Activated naive CD4-positive, alpha-beta T cell treated with anti-CD3 and anti-CD28 coated beads, Interleukin-2, amount 10 ng/mL, durations not matched to agents 7 days and 5 days (primary cell): ENCODE data around the gene CDCP2.
"Not testable (repeated sequence)": the region's sequence is repeated elsewhere in the genome, so short reads cannot be mapped to it uniquely, and the experiment has no call there.

ENCODE experiments used
- CTCF ChIA-PET: fragments of 350-600 bp; sonication (Branson Sonifier 250); formaldehyde crosslinking; loops from one replicate; lab custom pipeline; 2021; ENCODE audit warnings: antibody characterized with exemption; lab: Charles Lee
- DNase-seq: peaks from one replicate; pipeline ENCODE4 v3.0.0-alpha.2; 2020
- H3K27ac Mint-ChIP-seq: one replicate; pipeline ENCODE4 v1.8.0; 2021; ENCODE audit warnings: mild to moderate bottlenecking, moderate library complexity, mixed read lengths
- H3K27me3 Mint-ChIP-seq: one replicate; pipeline ENCODE4 v1.8.0; 2021; ENCODE audit warnings: mild to moderate bottlenecking, mixed read lengths
- H3K36me3 Mint-ChIP-seq: one replicate; pipeline ENCODE4 v1.8.0; 2021; ENCODE audit warnings: mixed read lengths
- H3K4me1 Mint-ChIP-seq: one replicate; pipeline ENCODE4 v1.8.0; 2021; ENCODE audit warnings: mixed read lengths
- H3K4me3 Mint-ChIP-seq: one replicate; pipeline ENCODE4 v1.8.0; 2021; ENCODE audit warnings: mild to moderate bottlenecking, moderate library complexity, mixed read lengths
- H3K9me3 Mint-ChIP-seq: one replicate; pipeline ENCODE4 v1.8.0; 2021; ENCODE audit warnings: mixed read lengths

Gene CDCP2

GRCh38 chr1:54174106-54174505 is 21.3 kb upstream of the CDCP2 start:
- H3K4me3 Mint-ChIP-seq, result no peak overlapping the region
- no peak for DNase-seq
- H3K9me3 Mint-ChIP-seq, result no peaks in the 10 kb centered on the region
- H3K27ac Mint-ChIP-seq, result no peak overlapping the region
- no peaks in the 10 kb centered on the region for H3K36me3 Mint-ChIP-seq
- H3K4me1 Mint-ChIP-seq, result peaks cover 19% of the 10 kb centered on the region
- no peaks in the 10 kb centered on the region for H3K27me3 Mint-ChIP-seq
- CTCF ChIA-PET, result interaction anchor here (2.6 kb wide), 1 partner anchor 8 kb away, joined by 17 read pairs; no protein-coding TSS in a partner anchor

- no peak for DNase-seq
- Mint-ChIP-seq H3K36me3 (no peaks in the 10 kb centered on the region), H3K9me3 (no peaks in the 10 kb centered on the region), H3K4me1 (peaks cover 19% of the 10 kb centered on the region), H3K4me3 (no peak overlapping the region), H3K27ac (no peak overlapping the region), H3K27me3 (no peaks in the 10 kb centered on the region)
- CTCF ChIA-PET, result interaction anchor here (2.6 kb wide), 1 partner anchor 8 kb away, joined by 17 read pairs; no protein-coding TSS in a partner anchor
Observed at GRCh38 chr1:54173681-54174080, 20.9 kb upstream of the CDCP2 start.

- H3K36me3 Mint-ChIP-seq, result no peaks in the 10 kb centered on the region
- no peak overlapping the region for H3K27ac Mint-ChIP-seq
- no peak overlapping the region for H3K4me3 Mint-ChIP-seq
- H3K9me3 Mint-ChIP-seq, result no peaks in the 10 kb centered on the region
- CTCF ChIA-PET, result interaction anchor here (2.6 kb wide), 1 partner anchor 9 kb away, joined by 17 read pairs; no protein-coding TSS in a partner anchor
- DNase-seq, result no peak
- H3K4me1 Mint-ChIP-seq, result peaks cover 19% of the 10 kb centered on the region
- H3K27me3 Mint-ChIP-seq, result no peaks in the 10 kb centered on the region
Observed at GRCh38 chr1:54172614-54173599, 20.1 kb upstream of the CDCP2 start.

GRCh38 chr1:54171606-54172005 is 18.8 kb upstream of the CDCP2 start:
- Mint-ChIP-seq H3K4me3 (no peak overlapping the region), H3K4me1 (peaks cover 19% of the 10 kb centered on the region), H3K36me3 (no peaks in the 10 kb centered on the region), H3K27ac (no peak overlapping the region), H3K27me3 (no peaks in the 10 kb centered on the region), H3K9me3 (no peaks in the 10 kb centered on the region)
- no peak for DNase-seq
- CTCF ChIA-PET, result interaction anchor here (2.6 kb wide), 1 partner anchor 10 kb away, joined by 17 read pairs; no protein-coding TSS in a partner anchor

- CTCF ChIA-PET, result no interaction called here
- Mint-ChIP-seq H3K36me3 (no peaks in the 10 kb centered on the region), H3K9me3 (no peaks in the 10 kb centered on the region), H3K4me3 (no peak overlapping the region), H3K4me1 (peaks cover 19% of the 10 kb centered on the region), H3K27me3 (no peaks in the 10 kb centered on the region), H3K27ac (no peak overlapping the region)
- DNase-seq, result no peak
Observed at GRCh38 chr1:54171016-54171415, 18.2 kb upstream of the CDCP2 start.

GRCh38 chr1:54169068-54169467 is 16.3 kb upstream of the CDCP2 start:
- peaks cover 17% of the 10 kb centered on the region for H3K4me1 Mint-ChIP-seq
- no peak overlapping the region for H3K4me3 Mint-ChIP-seq
- DNase-seq, result no peak
- no peaks in the 10 kb centered on the region for H3K36me3 Mint-ChIP-seq
- no peaks in the 10 kb centered on the region for H3K27me3 Mint-ChIP-seq
- H3K9me3 Mint-ChIP-seq, result no peaks in the 10 kb centered on the region
- CTCF ChIA-PET, result no interaction called here
- H3K27ac Mint-ChIP-seq, result no peak overlapping the region

- no peak overlapping the region for H3K27ac Mint-ChIP-seq
- no peaks in the 10 kb centered on the region for H3K27me3 Mint-ChIP-seq
- no peaks in the 10 kb centered on the region for H3K9me3 Mint-ChIP-seq
- H3K4me3 Mint-ChIP-seq, result no peak overlapping the region
- DNase-seq, result no peak
- H3K4me1 Mint-ChIP-seq, result peaks cover 10% of the 10 kb centered on the region
- CTCF ChIA-PET, result interaction anchor here (2.0 kb wide), 1 partner anchor 14 kb away, joined by 6 read pairs; no protein-coding TSS in a partner anchor
- H3K36me3 Mint-ChIP-seq, result no peaks in the 10 kb centered on the region
Observed at GRCh38 chr1:54168206-54168965, 15.6 kb upstream of the CDCP2 start.

- CTCF ChIA-PET, result interaction anchor here (2.0 kb wide), 1 partner anchor 15 kb away, joined by 6 read pairs; no protein-coding TSS in a partner anchor
- no peaks in the 10 kb centered on the region for H3K36me3 Mint-ChIP-seq
Observed at GRCh38 chr1:54167422-54168139, 14.8 kb upstream of the CDCP2 start.

GRCh38 chr1:54166357-54166756 is 13.6 kb upstream of the CDCP2 start:
- H3K27ac Mint-ChIP-seq, H3K9me3 Mint-ChIP-seq, CTCF ChIA-PET, H3K4me3 Mint-ChIP-seq, H3K27me3 Mint-ChIP-seq, H3K36me3 Mint-ChIP-seq, DNase-seq, H3K4me1 Mint-ChIP-seq: not testable (repeated sequence)

More at GRCh38 chr1:54167422-54168139, 14.8 kb upstream of the CDCP2 start:
- no peaks in the 10 kb centered on the region for H3K27me3 Mint-ChIP-seq
- no peak overlapping the region for H3K4me3 Mint-ChIP-seq
- peaks cover 9% of the 10 kb centered on the region for H3K4me1 Mint-ChIP-seq
- no peak for DNase-seq
- no peaks in the 10 kb centered on the region for H3K9me3 Mint-ChIP-seq
- H3K27ac Mint-ChIP-seq, result no peak overlapping the region

GRCh38 chr1:54165146-54165545 is 12.3 kb upstream of the CDCP2 start:
- DNase-seq, result no peak
- CTCF ChIA-PET, result no interaction called here
- Mint-ChIP-seq H3K27me3 (no peaks in the 10 kb centered on the region), H3K4me1 (no peaks in the 10 kb centered on the region), H3K27ac (no peak overlapping the region), H3K36me3 (no peaks in the 10 kb centered on the region), H3K9me3 (no peaks in the 10 kb centered on the region), H3K4me3 (no peak overlapping the region)

GRCh38 chr1:54163573-54163972 is 10.8 kb upstream of the CDCP2 start:
- DNase-seq, result no peak
- no peak overlapping the region for H3K4me3 Mint-ChIP-seq
- H3K27ac Mint-ChIP-seq, result no peak overlapping the region
- H3K27me3 Mint-ChIP-seq, result no peaks in the 10 kb centered on the region
- no peaks in the 10 kb centered on the region for H3K9me3 Mint-ChIP-seq
- CTCF ChIA-PET, result interaction anchor here (1.9 kb wide), 1 partner anchor 326 kb away, joined by 4 read pairs; no protein-coding TSS in a partner anchor
- no peaks in the 10 kb centered on the region for H3K4me1 Mint-ChIP-seq
- no peaks in the 10 kb centered on the region for H3K36me3 Mint-ChIP-seq

- Mint-ChIP-seq H3K36me3 (no peaks in the 10 kb centered on the region), H3K4me3 (no peak overlapping the region), H3K27ac (no peak overlapping the region), H3K9me3 (no peaks in the 10 kb centered on the region), H3K4me1 (no peaks in the 10 kb centered on the region), H3K27me3 (no peaks in the 10 kb centered on the region)
- CTCF ChIA-PET, result interaction anchor here (0.6 to 1.9 kb wide), 2 partner anchors 326 to 653 kb away, joined by 3 to 4 read pairs; no protein-coding TSS in a partner anchor
- no peak for DNase-seq
Observed at GRCh38 chr1:54163051-54163450, 10.3 kb upstream of the CDCP2 start.

- CTCF ChIA-PET, result interaction anchor here (1.4 kb wide), 1 partner anchor 328 kb away, joined by 4 read pairs; no protein-coding TSS in a partner anchor
- Mint-ChIP-seq H3K27ac (no peak overlapping the region), H3K4me1 (no peaks in the 10 kb centered on the region), H3K36me3 (no peaks in the 10 kb centered on the region), H3K4me3 (no peak overlapping the region), H3K9me3 (no peaks in the 10 kb centered on the region), H3K27me3 (no peaks in the 10 kb centered on the region)
- DNase-seq, result no peak
Observed at GRCh38 chr1:54161495-54162168, 8.8 kb upstream of the CDCP2 start.
